ENCODE data around the gene EXOC3.

Gene EXOC3

DNA sequence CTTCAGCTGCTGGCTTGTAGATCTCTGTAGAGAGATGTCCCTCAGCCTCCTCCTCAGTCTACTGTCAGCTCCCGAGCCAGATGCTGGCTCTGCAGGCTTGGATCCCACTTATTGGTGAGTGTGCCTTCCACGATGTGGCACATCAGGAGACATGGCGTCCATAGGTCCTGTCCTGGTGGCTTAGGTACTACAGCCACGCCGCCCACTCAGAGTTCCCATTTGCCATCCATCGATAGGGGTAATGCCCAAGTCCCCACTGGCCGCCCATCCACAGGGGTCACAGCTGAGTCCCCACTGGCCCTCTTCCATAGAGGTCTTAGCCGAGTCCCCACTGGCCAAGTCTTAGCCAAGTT lies 17.3 kb downstream of the EXOC3 start:
- TF ChIP-seq, protein P1, sequence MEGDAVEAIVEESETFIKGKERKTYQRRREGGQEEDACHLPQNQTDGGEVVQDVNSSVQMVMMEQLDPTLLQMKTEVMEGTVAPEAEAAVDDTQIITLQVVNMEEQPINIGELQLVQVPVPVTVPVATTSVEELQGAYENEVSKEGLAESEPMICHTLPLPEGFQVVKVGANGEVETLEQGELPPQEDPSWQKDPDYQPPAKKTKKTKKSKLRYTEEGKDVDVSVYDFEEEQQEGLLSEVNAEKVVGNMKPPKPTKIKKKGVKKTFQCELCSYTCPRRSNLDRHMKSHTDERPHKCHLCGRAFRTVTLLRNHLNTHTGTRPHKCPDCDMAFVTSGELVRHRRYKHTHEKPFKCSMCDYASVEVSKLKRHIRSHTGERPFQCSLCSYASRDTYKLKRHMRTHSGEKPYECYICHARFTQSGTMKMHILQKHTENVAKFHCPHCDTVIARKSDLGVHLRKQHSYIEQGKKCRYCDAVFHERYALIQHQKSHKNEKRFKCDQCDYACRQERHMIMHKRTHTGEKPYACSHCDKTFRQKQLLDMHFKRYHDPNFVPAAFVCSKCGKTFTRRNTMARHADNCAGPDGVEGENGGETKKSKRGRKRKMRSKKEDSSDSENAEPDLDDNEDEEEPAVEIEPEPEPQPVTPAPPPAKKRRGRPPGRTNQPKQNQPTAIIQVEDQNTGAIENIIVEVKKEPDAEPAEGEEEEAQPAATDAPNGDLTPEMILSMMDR (IDR thresholded peaks at IDR 0.05; ENCODE audit: insufficient read depth, missing control alignments), result no peak
- DNase-seq (ENCODE audit: insufficient read length, low spot score) (no peak), FAIRE-seq (no peak)

DNA sequence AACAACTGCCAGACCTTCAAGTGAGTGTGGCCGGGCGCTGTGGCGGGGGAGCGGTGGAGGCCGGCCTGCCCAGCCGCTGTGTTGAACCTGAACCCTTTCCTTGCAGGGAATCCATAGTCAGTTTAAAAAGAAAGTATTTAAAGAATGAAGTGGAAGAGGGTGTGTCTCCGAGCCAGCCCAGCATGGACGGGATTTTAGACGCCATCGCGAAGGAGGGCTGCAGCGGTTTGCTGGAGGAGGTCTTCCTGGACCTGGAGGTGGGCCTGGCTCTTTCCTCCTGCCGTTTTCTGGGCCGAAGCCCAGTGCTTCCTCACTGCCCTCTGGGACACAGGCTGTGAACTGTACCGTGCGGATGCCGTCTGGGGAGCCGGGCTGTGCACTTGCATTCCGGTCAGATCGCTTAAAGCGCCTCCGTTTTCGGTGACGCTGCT lies 19.1 kb downstream of the EXOC3 start:
- DNase-seq (ENCODE audit: insufficient read length, low spot score) (no peak), FAIRE-seq (no peak)
- TF ChIP-seq, protein P1 (IDR thresholded peaks at IDR 0.05; ENCODE audit: insufficient read depth, missing control alignments), result no peak

DNA sequence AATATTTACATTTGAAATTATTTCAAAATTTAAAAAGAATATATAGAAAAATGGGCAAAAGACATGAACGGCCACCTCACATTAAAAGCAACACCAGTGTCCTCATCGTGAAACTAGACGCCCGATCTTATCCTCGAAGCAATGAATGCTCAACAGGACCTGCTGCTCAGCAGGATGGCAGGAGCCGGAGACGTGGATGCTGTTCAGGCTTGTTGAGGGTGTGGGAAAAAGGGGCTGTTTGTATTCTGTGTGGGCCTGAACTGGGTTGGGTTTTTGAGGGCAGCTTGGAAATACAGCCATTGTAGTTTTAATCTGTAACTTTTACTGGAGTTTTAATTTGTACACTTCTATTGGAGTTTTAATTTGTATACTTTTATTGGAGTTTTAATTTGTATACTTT lies 20.3 kb downstream of the EXOC3 start:
- FAIRE-seq (no peak), DNase-seq (ENCODE audit: insufficient read length, low spot score) (no peak)
- TF ChIP-seq, protein P1 (IDR thresholded peaks at IDR 0.05; ENCODE audit: insufficient read depth, missing control alignments), result no peak

GRCh38 chr5:463952-464351 lies 21.0 kb downstream of the EXOC3 start:
- FAIRE-seq (no peak), DNase-seq (ENCODE audit: insufficient read length, low spot score) (no peak)
- TF ChIP-seq, protein P1 (IDR thresholded peaks at IDR 0.05; ENCODE audit: insufficient read depth, missing control alignments), result no peak

GRCh38 chr5:464446-464842 lies 21.5 kb downstream of the EXOC3 start:
- TF ChIP-seq, protein P1 (IDR thresholded peaks at IDR 0.05; ENCODE audit: insufficient read depth, missing control alignments), result no peak
- DNase-seq (ENCODE audit: insufficient read length, low spot score), result no peak
- no peak for FAIRE-seq

DNA sequence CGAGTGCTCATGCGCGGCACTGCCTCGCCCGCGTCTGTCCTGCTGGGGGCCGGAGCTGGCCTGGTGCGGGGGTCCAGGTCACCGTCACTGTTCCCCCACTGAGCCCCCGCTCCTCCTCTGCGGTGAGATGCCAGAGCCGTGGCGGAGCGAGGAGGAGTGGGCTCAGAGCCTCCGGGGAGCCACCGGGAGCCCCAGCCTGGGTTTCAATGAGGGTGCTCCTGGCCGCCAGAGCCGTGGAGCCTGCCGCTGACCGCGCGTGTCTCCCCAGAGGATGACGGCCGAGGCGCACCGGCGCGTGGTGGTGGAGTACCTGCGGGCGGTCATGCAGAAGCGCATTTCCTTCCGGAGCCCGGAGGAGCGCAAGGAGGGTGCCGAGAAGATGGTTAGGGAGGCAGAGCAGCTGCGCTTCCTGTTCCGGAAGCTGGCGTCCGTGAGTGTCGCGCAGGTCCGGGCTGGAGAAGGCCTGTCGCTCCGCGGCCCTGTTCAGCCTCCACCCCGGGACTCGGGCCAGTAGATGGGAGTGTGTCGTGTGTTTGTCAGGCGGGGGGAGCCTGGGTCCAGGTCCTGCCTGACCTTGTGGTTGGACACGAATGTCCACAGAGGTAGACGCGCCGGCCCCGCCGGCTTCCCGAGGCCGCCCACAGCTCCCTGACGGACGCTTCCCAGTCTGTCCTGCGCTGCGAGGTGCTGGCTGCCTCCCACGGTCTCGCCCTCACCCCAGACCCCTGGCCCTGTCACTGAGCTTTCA lies 22.0 kb downstream of the EXOC3 start:
- TF ChIP-seq, protein P1 (IDR thresholded peaks at IDR 0.05; ENCODE audit: insufficient read depth, missing control alignments), result no peak
- FAIRE-seq, result no peak

GRCh38 chr5:465591-466403 lies 22.8 kb downstream of the EXOC3 start:
- TF ChIP-seq, protein P1 (IDR thresholded peaks at IDR 0.05; ENCODE audit: insufficient read depth, missing control alignments), result no peak
- FAIRE-seq, result no peak

More for the DNA sequence above, 22.0 kb downstream of the EXOC3 start:
- no peak for DNase-seq (ENCODE audit: insufficient read length, low spot score)

More at GRCh38 chr5:465591-466403, 22.8 kb downstream of the EXOC3 start:
- DNase-seq (ENCODE audit: insufficient read length, low spot score), result no peak
